Measurements from ENCODE around the gene CHPF. TPM values are rescaled to one million over a fixed set of nuclear protein-coding genes. Genes with fewer than 3 reads are reported as not detected.
A peak's percentile ranks its signal among the peaks of the same experiment; 100 is the strongest.

Gene CHPF
- total and polyA plus RNA-seq, 2 donors (not counting 3 experiments of a cell fraction or from before 2014, with no cell fraction given): 0.24 to 0.32 TPM

DNA sequence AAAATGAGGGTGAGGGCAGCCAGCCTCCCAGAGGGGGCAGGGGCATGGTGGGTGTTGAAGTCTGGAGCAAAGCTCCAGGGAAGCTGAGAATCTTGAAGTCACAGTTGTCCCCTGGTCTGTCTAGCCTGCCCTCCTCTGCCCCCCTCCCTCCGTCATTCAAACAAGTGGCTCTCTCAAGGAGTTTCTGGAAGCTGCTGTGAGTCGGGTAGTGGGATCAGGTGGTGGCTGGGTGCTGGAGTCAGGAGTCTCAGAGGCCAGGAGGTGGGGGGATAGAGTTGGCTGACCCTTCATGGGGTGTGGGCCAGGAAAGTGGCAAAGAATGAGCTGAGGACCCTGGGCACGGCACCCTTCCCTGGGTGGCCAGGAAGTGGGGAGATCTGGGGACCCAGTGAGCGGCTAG lies 29.8 kb downstream of the CHPF start:
- no peak overlapping the region for H3K4me3 ChIP-seq (replicated peaks in 1 of 3; ENCODE audit: insufficient read depth in 1 of 3, low read depth in 1 of 3, low read length in 3 of 3)
- POLR2A ChIA-PET: no interaction called here
- FAIRE-seq (no peak), DNase-seq (ENCODE audit: low read depth, low spot score) (no peak)
- H3K36me3 ChIP-seq (ENCODE audit: control insufficient read depth in 2 of 2, extremely low read depth in 1 of 2, insufficient read depth in 2 of 2, low read length in 2 of 2): no peaks in the 10 kb centered on the region
- no peaks in the 10 kb centered on the region for H3K79me2 ChIP-seq (ENCODE audit: control insufficient read depth, insufficient read depth, low read length)
- no TSS peak for BruUV-seq (replicated peaks)
- no peak overlapping the region for H2AFZ ChIP-seq (ENCODE audit: low read depth, low read length)
- H3K9me1 ChIP-seq (replicated peaks; ENCODE audit: control insufficient read depth, extremely low read depth, insufficient read depth, low read length): no peaks in the 10 kb centered on the region
- dilution Hi-C loops (cut with MboI; ENCODE audit: extremely low pct_ligation_motif_present, low sequenced_read_pairs) (no loop called here), intact Hi-C loops (cut with micrococcal nuclease) (no loop called here)
- no peaks in the 10 kb centered on the region for H4K20me1 ChIP-seq (replicated peaks; ENCODE audit: control insufficient read depth, extremely low read depth, insufficient read depth, low read length)
- no peaks in the 10 kb centered on the region for H3K4me1 ChIP-seq (ENCODE audit: control insufficient read depth, extremely low read depth, insufficient read depth, low read length)
- peaks cover 60 to 67% of the 10 kb centered on the region in 2 experiments for H3K27me3 ChIP-seq (ENCODE audit: control insufficient read depth in 2 of 2, insufficient read depth in 2 of 2, low read length in 2 of 2)
- no peak overlapping the region for H3K9ac ChIP-seq (replicated peaks; ENCODE audit: extremely low read depth, insufficient read depth, low read length)
- CTCF ChIA-PET: interaction anchor here (1.2 to 6.6 kb wide), 3 partner anchors 9 to 18 kb away, joined by 3 to 39 read pairs (median 8); a partner anchor contains a TSS
- TF ChIP-seq FOS (IDR thresholded peaks at IDR 0.05; ENCODE audit: borderline replicate concordance, insufficient read depth, low read length) (no peak), GATA2 (IDR thresholded peaks at IDR 0.05; ENCODE audit: insufficient read depth, insufficient read length, low read depth, low read length) (no peak), EZH2 (IDR thresholded peaks at IDR 0.05; ENCODE audit: borderline replicate concordance, low read depth, low read length, severe bottlenecking) (peak; percentile 27), JUN (IDR thresholded peaks at IDR 0.05; ENCODE audit: borderline replicate concordance, insufficient read depth, insufficient read length, low read depth) (no peak), MAX (IDR thresholded peaks at IDR 0.05; ENCODE audit: insufficient read depth, insufficient read length) (no peak), POLR2A (IDR thresholded peaks at IDR 0.05; ENCODE audit: low read depth, low read length) (no peak)
- H3K27ac ChIP-seq (ENCODE audit: insufficient read depth, low read depth, low read length): no peak overlapping the region
- H3K4me2 ChIP-seq (ENCODE audit: insufficient read depth, low read length): no peak overlapping the region
- H3K9me3 ChIP-seq (replicated peaks; ENCODE audit: control insufficient read depth, insufficient read depth, low read length): no peaks in the 10 kb centered on the region

DNA sequence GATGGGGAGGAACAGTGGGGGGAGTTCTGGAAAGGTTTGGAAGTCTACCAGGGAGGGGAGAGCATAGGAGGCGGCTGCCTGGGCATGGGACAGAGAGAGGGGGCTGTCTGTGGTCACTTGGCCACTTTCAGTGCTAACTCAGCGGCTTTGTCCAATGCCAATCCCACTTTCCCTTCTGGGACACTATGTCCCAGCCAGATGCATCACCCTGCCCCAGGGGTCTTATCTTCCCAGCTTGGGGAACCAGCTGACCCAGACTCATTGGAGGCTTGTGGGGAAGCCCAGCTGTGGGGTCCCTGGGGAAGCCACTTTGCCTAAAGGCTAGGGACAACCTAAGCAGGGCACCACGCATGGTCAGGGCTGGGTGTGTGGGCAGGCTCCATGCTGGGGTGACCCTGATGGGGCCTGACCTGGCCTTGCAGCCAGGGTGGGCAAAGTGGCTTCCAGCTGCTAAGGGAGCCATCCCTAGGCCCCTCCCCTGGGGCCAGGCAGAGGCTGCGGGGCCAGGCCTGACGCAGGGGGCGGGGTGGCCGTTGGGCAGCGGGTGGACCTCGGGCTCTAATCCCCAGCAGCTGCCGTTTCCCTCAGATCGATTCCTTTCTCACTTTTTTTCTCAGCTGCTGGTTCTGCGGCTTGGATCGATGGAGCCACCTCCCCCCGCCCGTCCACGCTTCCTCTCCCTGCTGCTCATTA lies 30.9 kb downstream of the CHPF start:
- H3K27ac ChIP-seq (ENCODE audit: insufficient read depth, low read depth, low read length): no peak overlapping the region
- ChIA-PET CTCF (interaction anchor here (6.6 kb wide), 1 partner anchor 17 kb away, joined by 39 read pairs; no protein-coding TSS in a partner anchor), POLR2A (no interaction called here)
- H3K9me1 ChIP-seq (replicated peaks; ENCODE audit: control insufficient read depth, extremely low read depth, insufficient read depth, low read length): no peaks in the 10 kb centered on the region
- no peaks in the 10 kb centered on the region for H3K9me3 ChIP-seq (replicated peaks; ENCODE audit: control insufficient read depth, insufficient read depth, low read length)
- no peaks in the 10 kb centered on the region for H3K36me3 ChIP-seq (ENCODE audit: control insufficient read depth in 2 of 2, extremely low read depth in 1 of 2, insufficient read depth in 2 of 2, low read length in 2 of 2)
- dilution Hi-C loops (cut with MboI; ENCODE audit: extremely low pct_ligation_motif_present, low sequenced_read_pairs): no loop called here
- H3K4me1 ChIP-seq (ENCODE audit: control insufficient read depth, extremely low read depth, insufficient read depth, low read length): no peaks in the 10 kb centered on the region
- H3K9ac ChIP-seq (replicated peaks; ENCODE audit: extremely low read depth, insufficient read depth, low read length): no peak overlapping the region
- no peaks in the 10 kb centered on the region for H4K20me1 ChIP-seq (replicated peaks; ENCODE audit: control insufficient read depth, extremely low read depth, insufficient read depth, low read length)
- BruUV-seq (replicated peaks): no TSS peak
- FAIRE-seq: no peak
- DNase-seq (ENCODE audit: low read depth, low spot score): no peak
- H3K27me3 ChIP-seq (ENCODE audit: control insufficient read depth in 2 of 2, insufficient read depth in 2 of 2, low read length in 2 of 2): peaks cover 56 to 64% of the 10 kb centered on the region in 2 experiments
- no peak overlapping the region for H2AFZ ChIP-seq (ENCODE audit: low read depth, low read length)
- TF ChIP-seq MAX (IDR thresholded peaks at IDR 0.05; ENCODE audit: insufficient read depth, insufficient read length) (no peak), POLR2A (IDR thresholded peaks at IDR 0.05; ENCODE audit: low read depth, low read length) (no peak), POLR2AphosphoS5 (IDR thresholded peaks at IDR 0.05; ENCODE audit: insufficient read depth, low read depth, low read length) (no peak), GATA2 (IDR thresholded peaks at IDR 0.05; ENCODE audit: insufficient read depth, insufficient read length, low read depth, low read length) (no peak), FOS (IDR thresholded peaks at IDR 0.05; ENCODE audit: borderline replicate concordance, insufficient read depth, low read length) (no peak), EZH2 (IDR thresholded peaks at IDR 0.05; ENCODE audit: borderline replicate concordance, low read depth, low read length, severe bottlenecking) (no peak), JUN (IDR thresholded peaks at IDR 0.05; ENCODE audit: borderline replicate concordance, insufficient read depth, insufficient read length, low read depth) (no peak), MYC (IDR thresholded peaks at IDR 0.05; ENCODE audit: low read depth, low read length) (no peak)
- TF ChIP-seq, protein P1, sequence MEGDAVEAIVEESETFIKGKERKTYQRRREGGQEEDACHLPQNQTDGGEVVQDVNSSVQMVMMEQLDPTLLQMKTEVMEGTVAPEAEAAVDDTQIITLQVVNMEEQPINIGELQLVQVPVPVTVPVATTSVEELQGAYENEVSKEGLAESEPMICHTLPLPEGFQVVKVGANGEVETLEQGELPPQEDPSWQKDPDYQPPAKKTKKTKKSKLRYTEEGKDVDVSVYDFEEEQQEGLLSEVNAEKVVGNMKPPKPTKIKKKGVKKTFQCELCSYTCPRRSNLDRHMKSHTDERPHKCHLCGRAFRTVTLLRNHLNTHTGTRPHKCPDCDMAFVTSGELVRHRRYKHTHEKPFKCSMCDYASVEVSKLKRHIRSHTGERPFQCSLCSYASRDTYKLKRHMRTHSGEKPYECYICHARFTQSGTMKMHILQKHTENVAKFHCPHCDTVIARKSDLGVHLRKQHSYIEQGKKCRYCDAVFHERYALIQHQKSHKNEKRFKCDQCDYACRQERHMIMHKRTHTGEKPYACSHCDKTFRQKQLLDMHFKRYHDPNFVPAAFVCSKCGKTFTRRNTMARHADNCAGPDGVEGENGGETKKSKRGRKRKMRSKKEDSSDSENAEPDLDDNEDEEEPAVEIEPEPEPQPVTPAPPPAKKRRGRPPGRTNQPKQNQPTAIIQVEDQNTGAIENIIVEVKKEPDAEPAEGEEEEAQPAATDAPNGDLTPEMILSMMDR (IDR thresholded peaks at IDR 0.05; ENCODE audit: extremely low read depth in 1 of 2, insufficient read depth in 1 of 2, low read depth in 1 of 2, low read length in 2 of 2): no peak
- intact Hi-C loops (cut with micrococcal nuclease): no loop called here
- no peak overlapping the region for H3K4me3 ChIP-seq (replicated peaks in 1 of 3; ENCODE audit: insufficient read depth in 1 of 3, low read depth in 1 of 3, low read length in 3 of 3)
- no peak overlapping the region for H3K4me2 ChIP-seq (ENCODE audit: insufficient read depth, low read length)
- no peaks in the 10 kb centered on the region for H3K79me2 ChIP-seq (ENCODE audit: control insufficient read depth, insufficient read depth, low read length)
